Osteoblast (primary cell): ENCODE results near the gene DLL4. TPM values are rescaled to one million over a fixed set of nuclear protein-coding genes. Genes with fewer than 3 reads are reported as not detected.

ENCODE experiments used
- DNase-seq: peaks from one replicate; pipeline ENCODE4 v3.0.0; 2011; ENCODE audit warnings: low spot score, mixed read lengths; ENCODE audit not compliant: insufficient read length; ENCODE audit errors: missing footprints
- H2AFZ ChIP-seq: 2 replicates; pipeline ENCODE4 v1.6.0; 2011; ENCODE audit warnings: mild to moderate bottlenecking, low read length
- H3K27ac ChIP-seq: 2 replicates; pipeline ENCODE4 v1.5.1; 2011; ENCODE audit warnings: mild to moderate bottlenecking, low read depth, low read length, moderate library complexity
- H3K27me3 ChIP-seq: 2 replicates; pipeline ENCODE4 v1.6.0; 2012; ENCODE audit warnings: mild to moderate bottlenecking, control low read depth, inconsistent platforms, low read length, moderate library complexity; ENCODE audit not compliant: insufficient read depth
- H3K36me3 ChIP-seq: 2 replicates; pipeline ENCODE4 v1.5.1; 2011; ENCODE audit warnings: mild to moderate bottlenecking, low read length, control low read depth, moderate library complexity; ENCODE audit not compliant: insufficient read depth
- H3K4me1 ChIP-seq: 2 replicates; pipeline ENCODE4 v1.5.1; 2011; ENCODE audit warnings: mild to moderate bottlenecking, low read length, control low read depth, moderate library complexity; ENCODE audit not compliant: insufficient read depth
- H3K4me2 ChIP-seq: 2 replicates; pipeline ENCODE4 v1.6.0; 2011; ENCODE audit warnings: mild to moderate bottlenecking, low read length; ENCODE audit not compliant: insufficient read depth
- H3K4me3 ChIP-seq: fragments of 200-600 bp; sonication (generic); 3 replicates; pipeline ENCODE4 v1.5.1; 2012; ENCODE audit warnings: mild to moderate bottlenecking, low read length, inconsistent platforms; ENCODE audit not compliant: insufficient read depth
- H3K79me2 ChIP-seq: 2 replicates; pipeline ENCODE4 v1.6.0; 2012; ENCODE audit warnings: mild to moderate bottlenecking, low read length, control low read depth, inconsistent platforms; ENCODE audit not compliant: insufficient read depth
- H3K9me3 ChIP-seq: 2 replicates; pipeline ENCODE4 v1.5.1; 2011; ENCODE audit warnings: low read depth, low read length, control low read depth
- H4K20me1 ChIP-seq: 2 replicates; pipeline ENCODE4 v1.6.0; 2012; ENCODE audit warnings: mild to moderate bottlenecking, low read length, control low read depth; ENCODE audit not compliant: insufficient read depth
- total RNA-seq: library from RNA; depleted of rRNA; stranded (reverse); fragments of >200 nt; gene quantifications from 2 replicates; pipeline ENCODE4 v1.2.3, GENCODE V29; 2012
- TF ChIP-seq, protein P1 (sequence below): IDR thresholded peaks from 2 replicates; pipeline ENCODE4 v1.5.1; 2011; ENCODE audit warnings: mild to moderate bottlenecking, low read depth, low read length, moderate library complexity; ENCODE audit errors: extremely low read depth

The DLL4 gene
- total RNA-seq, 1 donor = not detected

DNA sequence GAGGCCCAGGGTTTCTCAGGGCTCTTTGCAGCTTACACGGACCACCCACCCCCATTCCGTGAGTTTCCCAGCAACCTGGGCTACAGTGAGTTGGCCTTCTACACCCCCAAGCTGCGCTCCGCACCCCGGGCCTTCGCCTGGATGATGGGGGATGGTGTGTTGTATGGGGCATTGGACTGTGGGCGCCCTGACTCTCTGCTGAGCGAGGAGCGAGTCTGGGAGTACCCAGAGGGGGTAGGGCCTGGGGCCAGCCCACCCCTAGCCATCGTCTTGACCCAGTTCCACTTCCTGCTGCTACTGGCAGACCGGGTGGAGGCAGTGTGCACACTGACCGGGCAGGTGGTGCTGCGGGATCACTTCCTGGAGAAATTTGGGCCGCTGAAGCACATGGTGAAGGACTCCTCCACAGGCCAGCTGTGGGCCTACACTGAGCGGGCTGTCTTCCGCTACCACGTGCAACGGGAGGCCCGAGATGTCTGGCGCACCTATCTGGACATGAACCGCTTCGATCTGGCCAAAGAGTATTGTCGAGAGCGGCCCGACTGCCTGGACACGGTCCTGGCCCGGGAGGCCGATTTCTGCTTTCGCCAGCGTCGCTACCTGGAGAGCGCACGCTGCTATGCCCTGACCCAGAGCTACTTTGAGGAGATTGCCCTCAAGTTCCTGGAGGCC lies 29.5 kb upstream of the DLL4 start:
- H3K36me3 ChIP-seq = peaks cover 68% of the 10 kb centered on the region
- H2AFZ ChIP-seq = no peak overlapping the region
- peaks cover 10% of the 10 kb centered on the region for H3K4me1 ChIP-seq
- H3K9me3 ChIP-seq = no peaks in the 10 kb centered on the region
- H3K4me3 ChIP-seq = no peak overlapping the region
- no peak overlapping the region for H3K27ac ChIP-seq
- H3K27me3 ChIP-seq = no peaks in the 10 kb centered on the region
- H4K20me1 ChIP-seq = peaks cover 50% of the 10 kb centered on the region
- TF ChIP-seq, protein P1, sequence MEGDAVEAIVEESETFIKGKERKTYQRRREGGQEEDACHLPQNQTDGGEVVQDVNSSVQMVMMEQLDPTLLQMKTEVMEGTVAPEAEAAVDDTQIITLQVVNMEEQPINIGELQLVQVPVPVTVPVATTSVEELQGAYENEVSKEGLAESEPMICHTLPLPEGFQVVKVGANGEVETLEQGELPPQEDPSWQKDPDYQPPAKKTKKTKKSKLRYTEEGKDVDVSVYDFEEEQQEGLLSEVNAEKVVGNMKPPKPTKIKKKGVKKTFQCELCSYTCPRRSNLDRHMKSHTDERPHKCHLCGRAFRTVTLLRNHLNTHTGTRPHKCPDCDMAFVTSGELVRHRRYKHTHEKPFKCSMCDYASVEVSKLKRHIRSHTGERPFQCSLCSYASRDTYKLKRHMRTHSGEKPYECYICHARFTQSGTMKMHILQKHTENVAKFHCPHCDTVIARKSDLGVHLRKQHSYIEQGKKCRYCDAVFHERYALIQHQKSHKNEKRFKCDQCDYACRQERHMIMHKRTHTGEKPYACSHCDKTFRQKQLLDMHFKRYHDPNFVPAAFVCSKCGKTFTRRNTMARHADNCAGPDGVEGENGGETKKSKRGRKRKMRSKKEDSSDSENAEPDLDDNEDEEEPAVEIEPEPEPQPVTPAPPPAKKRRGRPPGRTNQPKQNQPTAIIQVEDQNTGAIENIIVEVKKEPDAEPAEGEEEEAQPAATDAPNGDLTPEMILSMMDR = no peak
- no peak overlapping the region for H3K4me2 ChIP-seq
- DNase-seq = peak; percentile 58
- peaks cover 85% of the 10 kb centered on the region for H3K79me2 ChIP-seq

DNA sequence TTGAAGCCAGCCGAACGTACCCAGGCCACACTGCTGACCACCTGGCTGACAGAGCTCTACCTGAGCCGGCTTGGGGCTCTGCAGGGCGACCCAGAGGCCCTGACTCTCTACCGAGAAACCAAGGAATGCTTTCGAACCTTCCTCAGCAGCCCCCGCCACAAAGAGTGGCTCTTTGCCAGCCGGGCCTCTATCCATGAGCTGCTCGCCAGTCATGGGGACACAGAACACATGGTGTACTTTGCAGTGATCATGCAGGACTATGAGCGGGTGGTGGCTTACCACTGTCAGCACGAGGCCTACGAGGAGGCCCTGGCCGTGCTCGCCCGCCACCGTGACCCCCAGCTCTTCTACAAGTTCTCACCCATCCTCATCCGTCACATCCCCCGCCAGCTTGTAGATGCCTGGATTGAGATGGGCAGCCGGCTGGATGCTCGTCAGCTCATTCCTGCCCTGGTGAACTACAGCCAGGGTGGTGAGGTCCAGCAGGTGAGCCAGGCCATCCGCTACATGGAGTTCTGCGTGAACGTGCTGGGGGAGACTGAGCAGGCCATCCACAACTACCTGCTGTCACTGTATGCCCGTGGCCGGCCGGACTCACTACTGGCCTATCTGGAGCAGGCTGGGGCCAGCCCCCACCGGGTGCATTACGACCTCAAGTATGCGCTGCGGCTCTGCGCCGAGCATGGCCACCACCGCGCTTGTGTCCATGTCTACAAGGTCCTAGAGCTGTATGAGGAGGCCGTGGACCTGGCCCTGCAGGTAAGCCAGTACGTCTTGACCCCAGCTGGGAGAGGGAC lies 28.7 kb upstream of the DLL4 start:
- peak; percentile 64 for DNase-seq
- H3K27ac ChIP-seq = no peak overlapping the region
- H2AFZ ChIP-seq = no peak overlapping the region
- H3K79me2 ChIP-seq = peaks cover 80% of the 10 kb centered on the region
- H3K36me3 ChIP-seq = peaks cover 69% of the 10 kb centered on the region
- no peak overlapping the region for H3K4me2 ChIP-seq
- TF ChIP-seq, protein P1 = no peak
- H3K4me1 ChIP-seq = peaks cover 7% of the 10 kb centered on the region
- no peak overlapping the region for H3K4me3 ChIP-seq
- H4K20me1 ChIP-seq = peaks cover 48% of the 10 kb centered on the region
- no peaks in the 10 kb centered on the region for H3K27me3 ChIP-seq
- no peaks in the 10 kb centered on the region for H3K9me3 ChIP-seq

DNA sequence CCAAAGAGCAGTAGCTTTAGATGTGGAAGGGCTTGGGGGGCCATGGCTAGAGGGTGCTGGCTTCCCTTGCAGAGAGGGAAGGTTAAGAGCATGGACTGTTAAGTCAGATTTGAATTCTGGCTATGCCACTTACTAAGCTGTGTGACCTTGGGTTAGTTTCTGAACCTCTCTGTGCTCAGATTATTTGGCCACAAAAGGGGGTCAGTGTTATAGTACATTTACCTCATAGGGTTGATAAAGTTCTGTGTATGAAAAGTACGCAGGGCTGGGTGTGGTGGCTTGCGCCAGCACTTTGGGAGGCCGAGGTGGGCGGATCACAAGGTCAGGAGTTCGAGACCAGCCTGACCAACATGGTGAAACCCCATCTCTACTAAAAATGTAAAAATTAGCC lies 28.1 kb upstream of the DLL4 start:
- Histone ChIP-seq H3K4me1 (peaks cover 7% of the 10 kb centered on the region), H2AFZ (no peak overlapping the region), H4K20me1 (peaks cover 44% of the 10 kb centered on the region), H3K27ac (no peak overlapping the region), H3K4me3 (no peak overlapping the region), H3K4me2 (no peak overlapping the region), H3K36me3 (peaks cover 65% of the 10 kb centered on the region), H3K27me3 (no peaks in the 10 kb centered on the region), H3K79me2 (peaks cover 74% of the 10 kb centered on the region), H3K9me3 (no peaks in the 10 kb centered on the region)
- no peak for DNase-seq
- TF ChIP-seq, protein P1 = no peak
